ENCODE data around the gene ALPL.
"Not testable (repeated sequence)": the region's sequence is repeated elsewhere in the genome, so short reads cannot be mapped to it uniquely, and the experiment has no call there.

The ALPL gene
- total RNA-seq, result 0 to 1.2 (median 0) reads per million in 3 donors

GRCh38 chr1:21509351-21510112, at the start of gene ALPL:
ALPL (plus strand) TSS chr1:21509423; CDS start chr1:21554082, 44,659 bp downstream.
- Histone ChIP-seq H3K4me1 (ENCODE audit: control insufficient read depth, insufficient read depth, low read length, poor library complexity, severe bottlenecking) (peaks cover 5% of the 10 kb centered on the region), H3K36me3 (ENCODE audit: control insufficient read depth, insufficient read depth, low read length) (no peaks in the 10 kb centered on the region), H3K27me3 (replicated peaks; ENCODE audit: control insufficient read depth, insufficient read depth, low read length, poor library complexity, severe bottlenecking) (peaks cover 28% of the 10 kb centered on the region), H3K4me3 (ENCODE audit: insufficient read depth, low read depth, low read length, poor library complexity, severe bottlenecking) (no peak within 1 kb of the TSS), H3K27ac (ENCODE audit: insufficient read depth, low read length, poor library complexity, severe bottlenecking) (no peak within 1 kb of the TSS), H3K9me3 (ENCODE audit: control insufficient read depth, low read length) (no peaks in the 10 kb centered on the region)
- DNase-seq, result no peak

- H3K4me3 ChIP-seq (ENCODE audit: insufficient read depth, low read depth, low read length, poor library complexity, severe bottlenecking); H3K27me3 ChIP-seq (replicated peaks; ENCODE audit: control insufficient read depth, insufficient read depth, low read length, poor library complexity, severe bottlenecking); H3K36me3 ChIP-seq (ENCODE audit: control insufficient read depth, insufficient read depth, low read length); H3K9me3 ChIP-seq (ENCODE audit: control insufficient read depth, low read length); DNase-seq; H3K27ac ChIP-seq (ENCODE audit: insufficient read depth, low read length, poor library complexity, severe bottlenecking); H3K4me1 ChIP-seq (ENCODE audit: control insufficient read depth, insufficient read depth, low read length, poor library complexity, severe bottlenecking): not testable (repeated sequence)
These were observed 44.1 kb upstream of the ALPL start for GRCh38 chr1:21465127-21465526.

- H3K27me3 ChIP-seq (replicated peaks; ENCODE audit: control insufficient read depth, insufficient read depth, low read length, poor library complexity, severe bottlenecking); H3K27ac ChIP-seq (ENCODE audit: insufficient read depth, low read length, poor library complexity, severe bottlenecking); H3K4me1 ChIP-seq (ENCODE audit: control insufficient read depth, insufficient read depth, low read length, poor library complexity, severe bottlenecking); H3K4me3 ChIP-seq (ENCODE audit: insufficient read depth, low read depth, low read length, poor library complexity, severe bottlenecking); DNase-seq; H3K36me3 ChIP-seq (ENCODE audit: control insufficient read depth, insufficient read depth, low read length); H3K9me3 ChIP-seq (ENCODE audit: control insufficient read depth, low read length): not testable (repeated sequence)
These were observed 41.3 kb upstream of the ALPL start for GRCh38 chr1:21467946-21468345.

GRCh38 chr1:21468599-21468998, 40.6 kb upstream of the ALPL start:
- Histone ChIP-seq H3K36me3 (ENCODE audit: control insufficient read depth, insufficient read depth, low read length) (no peaks in the 10 kb centered on the region), H3K27ac (ENCODE audit: insufficient read depth, low read length, poor library complexity, severe bottlenecking) (no peak overlapping the region), H3K4me3 (ENCODE audit: insufficient read depth, low read depth, low read length, poor library complexity, severe bottlenecking) (no peak overlapping the region), H3K4me1 (ENCODE audit: control insufficient read depth, insufficient read depth, low read length, poor library complexity, severe bottlenecking) (no peaks in the 10 kb centered on the region), H3K27me3 (replicated peaks; ENCODE audit: control insufficient read depth, insufficient read depth, low read length, poor library complexity, severe bottlenecking) (no peaks in the 10 kb centered on the region), H3K9me3 (ENCODE audit: control insufficient read depth, low read length) (no peaks in the 10 kb centered on the region)
- DNase-seq, result no peak

- no peaks in the 10 kb centered on the region for H3K27me3 ChIP-seq (replicated peaks; ENCODE audit: control insufficient read depth, insufficient read depth, low read length, poor library complexity, severe bottlenecking)
- H3K9me3 ChIP-seq (ENCODE audit: control insufficient read depth, low read length), result no peaks in the 10 kb centered on the region
- no peak overlapping the region for H3K27ac ChIP-seq (ENCODE audit: insufficient read depth, low read length, poor library complexity, severe bottlenecking)
- no peaks in the 10 kb centered on the region for H3K4me1 ChIP-seq (ENCODE audit: control insufficient read depth, insufficient read depth, low read length, poor library complexity, severe bottlenecking)
- no peaks in the 10 kb centered on the region for H3K36me3 ChIP-seq (ENCODE audit: control insufficient read depth, insufficient read depth, low read length)
- DNase-seq, result no peak
- no peak overlapping the region for H3K4me3 ChIP-seq (ENCODE audit: insufficient read depth, low read depth, low read length, poor library complexity, severe bottlenecking)
These were observed 39.6 kb upstream of the ALPL start for GRCh38 chr1:21469581-21469980.

- no peak for DNase-seq
- Histone ChIP-seq H3K4me1 (ENCODE audit: control insufficient read depth, insufficient read depth, low read length, poor library complexity, severe bottlenecking) (no peaks in the 10 kb centered on the region), H3K9me3 (ENCODE audit: control insufficient read depth, low read length) (no peaks in the 10 kb centered on the region), H3K36me3 (ENCODE audit: control insufficient read depth, insufficient read depth, low read length) (no peaks in the 10 kb centered on the region), H3K4me3 (ENCODE audit: insufficient read depth, low read depth, low read length, poor library complexity, severe bottlenecking) (no peak overlapping the region), H3K27ac (ENCODE audit: insufficient read depth, low read length, poor library complexity, severe bottlenecking) (no peak overlapping the region), H3K27me3 (replicated peaks; ENCODE audit: control insufficient read depth, insufficient read depth, low read length, poor library complexity, severe bottlenecking) (no peaks in the 10 kb centered on the region)
These were observed 36.4 kb upstream of the ALPL start for GRCh38 chr1:21472861-21473260.

- Histone ChIP-seq H3K4me1 (ENCODE audit: control insufficient read depth, insufficient read depth, low read length, poor library complexity, severe bottlenecking) (no peaks in the 10 kb centered on the region), H3K4me3 (ENCODE audit: insufficient read depth, low read depth, low read length, poor library complexity, severe bottlenecking) (no peak overlapping the region), H3K27ac (ENCODE audit: insufficient read depth, low read length, poor library complexity, severe bottlenecking) (no peak overlapping the region), H3K9me3 (ENCODE audit: control insufficient read depth, low read length) (no peaks in the 10 kb centered on the region), H3K36me3 (ENCODE audit: control insufficient read depth, insufficient read depth, low read length) (peaks cover 3% of the 10 kb centered on the region), H3K27me3 (replicated peaks; ENCODE audit: control insufficient read depth, insufficient read depth, low read length, poor library complexity, severe bottlenecking) (no peaks in the 10 kb centered on the region)
- DNase-seq, result no peak
These were observed 30.9 kb upstream of the ALPL start for GRCh38 chr1:21478356-21478755.

GRCh38 chr1:21483881-21484280, 25.3 kb upstream of the ALPL start:
- H3K4me3 ChIP-seq (ENCODE audit: insufficient read depth, low read depth, low read length, poor library complexity, severe bottlenecking); H3K27me3 ChIP-seq (replicated peaks; ENCODE audit: control insufficient read depth, insufficient read depth, low read length, poor library complexity, severe bottlenecking); H3K9me3 ChIP-seq (ENCODE audit: control insufficient read depth, low read length); H3K4me1 ChIP-seq (ENCODE audit: control insufficient read depth, insufficient read depth, low read length, poor library complexity, severe bottlenecking); H3K36me3 ChIP-seq (ENCODE audit: control insufficient read depth, insufficient read depth, low read length); H3K27ac ChIP-seq (ENCODE audit: insufficient read depth, low read length, poor library complexity, severe bottlenecking); DNase-seq: not testable (repeated sequence)

- Histone ChIP-seq H3K27ac (ENCODE audit: insufficient read depth, low read length, poor library complexity, severe bottlenecking) (no peak overlapping the region), H3K4me3 (ENCODE audit: insufficient read depth, low read depth, low read length, poor library complexity, severe bottlenecking) (no peak overlapping the region), H3K9me3 (ENCODE audit: control insufficient read depth, low read length) (no peaks in the 10 kb centered on the region), H3K4me1 (ENCODE audit: control insufficient read depth, insufficient read depth, low read length, poor library complexity, severe bottlenecking) (peaks cover 3% of the 10 kb centered on the region), H3K36me3 (ENCODE audit: control insufficient read depth, insufficient read depth, low read length) (no peaks in the 10 kb centered on the region), H3K27me3 (replicated peaks; ENCODE audit: control insufficient read depth, insufficient read depth, low read length, poor library complexity, severe bottlenecking) (no peaks in the 10 kb centered on the region)
- no peak for DNase-seq
These were observed 20.1 kb upstream of the ALPL start for GRCh38 chr1:21489146-21489545.

GRCh38 chr1:21490774-21491487, 18.3 kb upstream of the ALPL start:
- peaks cover 3% of the 10 kb centered on the region for H3K4me1 ChIP-seq (ENCODE audit: control insufficient read depth, insufficient read depth, low read length, poor library complexity, severe bottlenecking)
- H3K4me3 ChIP-seq (ENCODE audit: insufficient read depth, low read depth, low read length, poor library complexity, severe bottlenecking), result no peak overlapping the region
- H3K36me3 ChIP-seq (ENCODE audit: control insufficient read depth, insufficient read depth, low read length), result no peaks in the 10 kb centered on the region
- H3K27me3 ChIP-seq (replicated peaks; ENCODE audit: control insufficient read depth, insufficient read depth, low read length, poor library complexity, severe bottlenecking), result no peaks in the 10 kb centered on the region
- H3K9me3 ChIP-seq (ENCODE audit: control insufficient read depth, low read length), result no peaks in the 10 kb centered on the region
- H3K27ac ChIP-seq (ENCODE audit: insufficient read depth, low read length, poor library complexity, severe bottlenecking), result no peak overlapping the region
- no peak for DNase-seq
